K562 (cell line): ENCODE measurements around the gene AMBP. TPM values are rescaled to one million over a fixed set of nuclear protein-coding genes. Genes with fewer than 3 reads are reported as not detected.

Experiments
- ATAC-seq: fragments of 200-7000 bp; cut with Tn5 transposase; 3 replicates; pipeline ENCODE4 v1.9.1; 2020; ENCODE audit warnings: moderate library complexity
- BruUV-seq: library from RNA; stranded (reverse); fragments of 400-500 nt; replicated peaks from 2 replicates; lab custom pipeline; 2021; lab: Mats Ljungman, UMichigan
- CTCF ChIA-PET: fragments of 300-600 bp; formaldehyde crosslinking; extraction: SDS; loops from one replicate; lab custom pipeline; 2021; ENCODE audit warnings: low intra/inter-chr PET ratio; lab: Yijun Ruan, JAX
- POLR2A ChIA-PET: fragments of 300-600, 350-650 bp; sonication (Branson Sonifier 250); formaldehyde crosslinking; extraction: SDS; loops from one replicate; lab custom pipeline; 2021; ENCODE audit warnings: antibody characterized with exemption, inconsistent platforms; lab: Yijun Ruan, JAX
- DNase-seq, 4 experiments: peaks; one replicate each; pipeline versions ENCODE4 v3.0.0 to v3.0.0-alpha.2; 2011 to 2018; ENCODE audit warnings: low spot score in 3 of 4, mixed read lengths in 3 of 4; ENCODE audit errors: extremely low read depth in 1 of 4
- FAIRE-seq: peaks from 2 replicates; lab custom pipeline; 2011; peaks lifted over from hg19 to GRCh38; lab: Jason Lieb, UNC
- H2AFZ ChIP-seq: 2 replicates; pipeline ENCODE4 v1.6.0; 2011; ENCODE audit warnings: low read depth, low read length, control low read depth, inconsistent platforms
- H3K27ac ChIP-seq: fragments of 200-600 bp; 3 replicates; pipeline ENCODE4 v1.8.0; 2011; ENCODE audit warnings: low read depth, mild to moderate bottlenecking, control low read depth, inconsistent platforms, low read length, moderate library complexity, mixed read lengths; ENCODE audit errors: extremely low read depth
- H3K27me3 ChIP-seq, 2 experiments: fragments of 300-600 bp in 1 of 2; 2 replicates in 1 of 2; 3 replicates in 1 of 2; pipeline versions ENCODE4 v1.6.0 to v1.8.0; 2011; ENCODE audit warnings: inconsistent platforms in 2 of 2, low read length in 2 of 2, mild to moderate bottlenecking in 1 of 2, mixed read lengths in 1 of 2, moderate library complexity in 1 of 2; ENCODE audit not compliant: control insufficient read depth in 2 of 2, insufficient read depth in 2 of 2
- H3K36me3 ChIP-seq: fragments of 300-600 bp; 3 replicates; pipeline ENCODE4 v1.8.0; 2011; ENCODE audit warnings: mild to moderate bottlenecking, low read length, inconsistent platforms; ENCODE audit not compliant: control insufficient read depth, insufficient read depth
- H3K4me1 ChIP-seq, 2 experiments: fragments of 200-600 bp in 1 of 2; replicated peaks in 1 of 2; 2 replicates in 1 of 2; 3 replicates in 1 of 2; pipeline versions ENCODE4 v1.5.1 to v1.8.0; 2011; ENCODE audit warnings: inconsistent platforms in 2 of 2, low read length in 2 of 2, mild to moderate bottlenecking in 1 of 2, mixed read lengths in 1 of 2, moderate library complexity in 1 of 2; ENCODE audit not compliant: control insufficient read depth in 2 of 2, insufficient read depth in 2 of 2
- H3K4me2 ChIP-seq: 2 replicates; pipeline ENCODE4 v1.6.1; 2011; ENCODE audit warnings: low read length, control low read depth, inconsistent platforms, mixed read lengths; ENCODE audit not compliant: insufficient read depth
- H3K4me3 ChIP-seq: fragments of 200-600 bp; sonication (generic), shearing (Covaris generic); 2 replicates; pipeline ENCODE4 v1.5.1; 2016; ENCODE audit warnings: control low read depth, inconsistent platforms
- H3K79me2 ChIP-seq: fragments of 200-600 bp; 3 replicates; pipeline ENCODE4 v1.8.0; 2011; ENCODE audit warnings: low read length, inconsistent platforms; ENCODE audit not compliant: control insufficient read depth, insufficient read depth
- H3K9ac ChIP-seq, 2 experiments: 2 replicates each; pipeline versions ENCODE4 v1.6.0 to v1.6.1; 2011; ENCODE audit warnings: low read depth in 2 of 2, low read length in 2 of 2, control low read depth in 1 of 2, inconsistent platforms in 1 of 2, mild to moderate bottlenecking in 1 of 2, mixed read lengths in 1 of 2; ENCODE audit not compliant: insufficient read depth in 1 of 2
- H3K9me1 ChIP-seq: one replicate; pipeline ENCODE4 v1.6.0; 2011; ENCODE audit warnings: inconsistent platforms, mild to moderate bottlenecking, low read length, moderate library complexity; ENCODE audit not compliant: control insufficient read depth, insufficient read depth
- H3K9me3 ChIP-seq: replicated peaks from 2 replicates; pipeline ENCODE4 v1.5.1; 2011; ENCODE audit warnings: low read depth, low read length, inconsistent platforms; ENCODE audit not compliant: control insufficient read depth, insufficient read depth
- H4K20me1 ChIP-seq: replicated peaks from 2 replicates; pipeline ENCODE4 v1.6.1; 2011; ENCODE audit warnings: low read length, inconsistent platforms, mixed read lengths; ENCODE audit not compliant: control insufficient read depth, insufficient read depth
- BRD9 ChIP-seq: fragments of 450-650 bp; IDR thresholded peaks from 2 replicates; pipeline ENCODE4 v1.6.1; 2018; ENCODE audit warnings: low read depth; ENCODE audit not compliant: partially characterized antibody
- EGR1 ChIP-seq: fragments of 450-650 bp; conservative IDR thresholded peaks from 2 replicates; pipeline ENCODE4 v1.6.1; 2017; ENCODE audit warnings: mild to moderate bottlenecking
- MAFF ChIP-seq: IDR thresholded peaks from 2 replicates; pipeline ENCODE4 v1.6.1; 2012; ENCODE audit warnings: low read length, improper control_type of control experiment
- NFXL1 ChIP-seq: fragments of 450-650 bp; formaldehyde crosslinking; IDR thresholded peaks from 2 replicates; pipeline ENCODE4 v1.4.0; 2021; ENCODE audit warnings: mild to moderate bottlenecking
- PRMT5 ChIP-seq: sonication (generic); formaldehyde crosslinking; IDR thresholded peaks from 2 replicates; pipeline ENCODE4 v1.5.0; 2020; ENCODE audit warnings: missing genetic modification reagents
- SIN3B ChIP-seq: fragments of 450-650 bp; IDR thresholded peaks from 2 replicates; pipeline ENCODE4 v1.6.1; 2017; ENCODE audit warnings: low read depth, mild to moderate bottlenecking, moderate library complexity
- TAF7 ChIP-seq: fragments of 450-650 bp; IDR thresholded peaks from 2 replicates; pipeline ENCODE4 v1.6.1; 2016; ENCODE audit warnings: missing genetic modification characterization, missing compliant biosample characterization
- U2AF2 ChIP-seq: fragments of 200-400 bp; formaldehyde crosslinking; optimal IDR thresholded peaks from 2 replicates; pipeline ENCODE3; 2017; ENCODE audit warnings: low read depth, mild to moderate bottlenecking, low read length
- ZNF41 ChIP-seq: fragments of 250-450 bp; sonication (Bioruptor Pico); conservative IDR thresholded peaks from 2 replicates; pipeline ENCODE4 v1.4.0; 2020; ENCODE audit warnings: mild to moderate bottlenecking
- WGBS: fragments of 100-300 bp; shearing (Covaris generic); methylation state at CpG from one replicate; pipeline ENCODE4 v1.1.6; 2016; ENCODE audit warnings: low coverage, mixed read lengths; ENCODE audit not compliant: insufficient coverage; ENCODE audit errors: missing lambda C conversion rate; 5-methylcytosine and 5-hydroxymethylcytosine counted together
- in situ Hi-C: fragments of 300-500 bp; cut with MboI; formaldehyde crosslinking; loops from 4 replicates; pipeline ENCODE4 v1.15.0; 2018; ENCODE audit warnings: inconsistent platforms, mixed read lengths
- intact Hi-C: fragments of 100-400 bp; cut with micrococcal nuclease; formaldehyde crosslinking; loops from 2 replicates; pipeline ENCODE4 v1.14.2; 2022
- polyA plus RNA-seq, 8 experiments: library from polyadenylated mRNA; depleted of rRNA in 4 of 8; stranded (reverse) in 5 of 8; unstranded in 3 of 8; fragments of >200 nt; fragmentation: Nextera tagmentation in 2 of 8; fragmentation: Illumina TruSeq in 1 of 8; extraction: Ambion mirVana in 2 of 8; extraction: Trizol in 1 of 8; gene quantifications; 2 replicates each; pipeline versions ENCODE4 v1.2.1 to v1.2.3, GENCODE V29; 2011 to 2014; ENCODE audit warnings: inconsistent platforms in 1 of 8, missing spikeins in 1 of 8
- total RNA-seq, 7 experiments: library from RNA; depleted of rRNA in 6 of 7; stranded (reverse); fragments of >200 nt in 6 of 7; fragmentation: Illumina TruSeq in 2 of 7; extraction: Trizol in 2 of 7; gene quantifications; 2 replicates each; pipeline versions ENCODE4 v1.2.1 to v1.2.3, GENCODE V29; 2011 to 2021; ENCODE audit warnings: low replicate concordance in 1 of 7

Gene AMBP
- total and polyA plus RNA-seq, 9 of the 15 experiments (the other 6 are each of a cell fraction or from before 2014, with no cell fraction given), result 1.3 TPM; not detected in 8

GRCh38 chr9:114087721-114088120 is 9.6 kb upstream of the AMBP start:
- DNase-seq, result no peak
- in situ Hi-C loops, result loop anchor here (10.0 kb wide), 1 partner anchor 197 kb away; no protein-coding TSS in a partner anchor

GRCh38 chr9:114086607-114087006 is 8.5 kb upstream of the AMBP start:
- BruUV-seq, result no TSS peak
- Histone ChIP-seq H3K27ac (no peak overlapping the region), H4K20me1 (no peaks in the 10 kb centered on the region), H3K4me1 (no peaks in the 10 kb centered on the region), H3K9ac (no peak overlapping the region), H3K9me1 (no peaks in the 10 kb centered on the region), H2AFZ (no peak overlapping the region), H3K27me3 (peaks cover 4 to 45% of the 10 kb centered on the region in 2 experiments; a peak in 3 of 5 replicates), H3K9me3 (no peaks in the 10 kb centered on the region), H3K36me3 (no peaks in the 10 kb centered on the region), H3K4me3 (no peak overlapping the region), H3K4me2 (no peak overlapping the region), H3K79me2 (no peaks in the 10 kb centered on the region)
- ChIA-PET CTCF (no interaction called here), POLR2A (no interaction called here)
- in situ Hi-C loops (loop anchor here (10.0 kb wide), 1 partner anchor 198 kb away; no protein-coding TSS in a partner anchor), intact Hi-C loops (no loop called here)
- no peak for DNase-seq
- 0% methylated on average over 4 of the region's 4 CpGs for WGBS
- no peak for FAIRE-seq
- ATAC-seq, result no peak
- TF ChIP-seq SIN3B (no peak), ZNF41 (CRISPR knock-in tag) (no peak)

More at GRCh38 chr9:114087721-114088120, 9.6 kb upstream of the AMBP start:
- Histone ChIP-seq H3K27me3 (peaks cover 4 to 45% of the 10 kb centered on the region in 2 experiments; a peak in 3 of 5 replicates), H3K4me3 (no peak overlapping the region), H3K27ac (no peak overlapping the region), H3K79me2 (no peaks in the 10 kb centered on the region), H3K36me3 (no peaks in the 10 kb centered on the region), H2AFZ (no peak overlapping the region), H3K4me2 (no peak overlapping the region), H3K9me1 (no peaks in the 10 kb centered on the region), H3K9ac (no peak overlapping the region), H4K20me1 (no peaks in the 10 kb centered on the region), H3K9me3 (no peaks in the 10 kb centered on the region), H3K4me1 (no peaks in the 10 kb centered on the region)
- TF ChIP-seq MAFF (no peak), PRMT5 (CRISPR knock-in tag) (no peak), TAF7 (tag) (no peak), EGR1 (no peak), BRD9 (no peak), NFXL1 (CRISPR knock-in tag) (no peak), U2AF2 (no peak)
- CTCF ChIA-PET, result no interaction called here
- 2% methylated on average over 6 of the region's 7 CpGs for WGBS
- POLR2A ChIA-PET, result interaction anchor here (0.6 to 1.6 kb wide), 2 partner anchors 10 to 210 kb away, joined by 3 to 4 read pairs; partner anchors contain the start of gene AMBP
- ATAC-seq (no peak), FAIRE-seq (no peak)
- no TSS peak for BruUV-seq
- intact Hi-C loops, result no loop called here
